Measurements from ENCODE around the gene CEACAM5.

DNA sequence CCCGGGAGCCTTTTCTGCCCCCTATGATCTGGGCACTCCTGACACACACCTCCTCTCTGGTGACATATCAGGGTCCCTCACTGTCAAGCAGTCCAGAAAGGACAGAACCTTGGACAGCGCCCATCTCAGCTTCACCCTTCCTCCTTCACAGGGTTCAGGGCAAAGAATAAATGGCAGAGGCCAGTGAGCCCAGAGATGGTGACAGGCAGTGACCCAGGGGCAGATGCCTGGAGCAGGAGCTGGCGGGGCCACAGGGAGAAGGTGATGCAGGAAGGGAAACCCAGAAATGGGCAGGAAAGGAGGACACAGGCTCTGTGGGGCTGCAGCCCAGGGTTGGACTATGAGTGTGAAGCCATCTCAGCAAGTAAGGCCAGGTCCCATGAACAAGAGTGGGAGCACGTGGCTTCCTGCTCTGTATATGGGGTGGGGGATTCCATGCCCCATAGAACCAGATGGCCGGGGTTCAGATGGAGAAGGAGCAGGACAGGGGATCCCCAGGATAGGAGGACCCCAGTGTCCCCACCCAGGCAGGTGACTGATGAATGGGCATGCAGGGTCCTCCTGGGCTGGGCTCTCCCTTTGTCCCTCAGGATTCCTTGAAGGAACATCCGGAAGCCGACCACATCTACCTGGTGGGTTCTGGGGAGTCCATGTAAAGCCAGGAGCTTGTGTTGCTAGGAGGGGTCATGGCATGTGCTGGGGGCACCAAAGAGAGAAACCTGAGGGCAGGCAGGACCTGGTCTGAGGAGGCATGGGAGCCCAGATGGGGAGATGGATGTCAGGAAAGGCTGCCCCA, 11.8 kb upstream of the CEACAM5 start:
- TF ChIP-seq, protein P1, sequence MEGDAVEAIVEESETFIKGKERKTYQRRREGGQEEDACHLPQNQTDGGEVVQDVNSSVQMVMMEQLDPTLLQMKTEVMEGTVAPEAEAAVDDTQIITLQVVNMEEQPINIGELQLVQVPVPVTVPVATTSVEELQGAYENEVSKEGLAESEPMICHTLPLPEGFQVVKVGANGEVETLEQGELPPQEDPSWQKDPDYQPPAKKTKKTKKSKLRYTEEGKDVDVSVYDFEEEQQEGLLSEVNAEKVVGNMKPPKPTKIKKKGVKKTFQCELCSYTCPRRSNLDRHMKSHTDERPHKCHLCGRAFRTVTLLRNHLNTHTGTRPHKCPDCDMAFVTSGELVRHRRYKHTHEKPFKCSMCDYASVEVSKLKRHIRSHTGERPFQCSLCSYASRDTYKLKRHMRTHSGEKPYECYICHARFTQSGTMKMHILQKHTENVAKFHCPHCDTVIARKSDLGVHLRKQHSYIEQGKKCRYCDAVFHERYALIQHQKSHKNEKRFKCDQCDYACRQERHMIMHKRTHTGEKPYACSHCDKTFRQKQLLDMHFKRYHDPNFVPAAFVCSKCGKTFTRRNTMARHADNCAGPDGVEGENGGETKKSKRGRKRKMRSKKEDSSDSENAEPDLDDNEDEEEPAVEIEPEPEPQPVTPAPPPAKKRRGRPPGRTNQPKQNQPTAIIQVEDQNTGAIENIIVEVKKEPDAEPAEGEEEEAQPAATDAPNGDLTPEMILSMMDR (IDR thresholded peaks at IDR 0.05; ENCODE audit: insufficient read depth, low read length, poor library complexity, severe bottlenecking): no peak
- no peak for TF ChIP-seq EZH2phosphoT487 (conservative IDR thresholded peaks at IDR 0.05; ENCODE audit: low read length)
